Loucy (cell line): Measurements from ENCODE around the gene SPEG.

Experiments used
- EZH2phosphoT487 ChIP-seq: fragments of 200-600 bp; IDR thresholded peaks from 2 replicates; pipeline ENCODE4 v1.6.1; 2018; ENCODE audit warnings: antibody characterized with exemption, mild to moderate bottlenecking, moderate library complexity, borderline replicate concordance
- TF ChIP-seq, protein P1 (sequence below): fragments of 200-600 bp; sonication (generic); conservative IDR thresholded peaks from 2 replicates; pipeline ENCODE4 v1.5.1; 2014; ENCODE audit warnings: mild to moderate bottlenecking, antibody characterized with exemption, low read length

DNA sequence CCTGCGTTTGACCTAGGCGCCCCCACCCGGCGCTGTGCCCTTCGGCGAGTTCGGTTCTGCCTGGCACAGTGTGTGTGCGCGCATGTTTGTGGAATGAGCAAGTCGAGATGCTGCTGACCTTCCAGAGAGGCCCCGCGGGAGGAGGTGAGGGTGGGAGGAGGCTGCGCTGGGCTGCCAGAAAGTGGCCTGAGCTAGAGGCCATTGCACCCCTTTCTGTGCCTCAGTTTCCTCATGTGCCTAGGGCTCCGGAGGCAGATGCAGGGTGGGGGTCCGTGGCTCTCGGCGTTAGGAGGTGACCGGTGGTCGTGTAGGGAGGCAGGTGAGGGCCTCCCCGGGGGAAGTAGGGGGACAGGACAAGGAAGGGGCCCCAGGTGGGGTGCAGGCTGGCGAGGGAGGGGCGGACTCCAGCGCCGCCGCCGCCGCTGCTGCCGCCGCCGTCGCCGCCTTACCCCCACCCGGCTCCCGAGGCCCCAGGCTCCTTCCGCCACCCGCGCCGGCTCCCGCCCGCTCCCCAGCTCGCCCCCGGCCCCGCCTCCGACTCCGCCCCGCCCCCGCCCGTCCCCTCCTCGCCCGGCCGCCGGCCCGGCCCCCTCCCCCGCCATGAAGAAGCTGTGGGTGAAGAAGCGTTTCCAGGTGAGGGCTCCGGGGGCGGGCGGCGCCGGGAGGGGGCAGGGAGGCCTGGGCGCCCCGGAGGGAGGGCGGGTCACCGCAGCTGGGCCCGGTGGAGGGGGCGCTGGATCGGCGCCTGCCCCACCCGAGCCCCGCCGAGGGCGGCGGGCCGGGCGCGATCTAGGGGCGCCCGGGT lies 7.0 kb downstream of the SPEG start:
- TF ChIP-seq, protein P1, sequence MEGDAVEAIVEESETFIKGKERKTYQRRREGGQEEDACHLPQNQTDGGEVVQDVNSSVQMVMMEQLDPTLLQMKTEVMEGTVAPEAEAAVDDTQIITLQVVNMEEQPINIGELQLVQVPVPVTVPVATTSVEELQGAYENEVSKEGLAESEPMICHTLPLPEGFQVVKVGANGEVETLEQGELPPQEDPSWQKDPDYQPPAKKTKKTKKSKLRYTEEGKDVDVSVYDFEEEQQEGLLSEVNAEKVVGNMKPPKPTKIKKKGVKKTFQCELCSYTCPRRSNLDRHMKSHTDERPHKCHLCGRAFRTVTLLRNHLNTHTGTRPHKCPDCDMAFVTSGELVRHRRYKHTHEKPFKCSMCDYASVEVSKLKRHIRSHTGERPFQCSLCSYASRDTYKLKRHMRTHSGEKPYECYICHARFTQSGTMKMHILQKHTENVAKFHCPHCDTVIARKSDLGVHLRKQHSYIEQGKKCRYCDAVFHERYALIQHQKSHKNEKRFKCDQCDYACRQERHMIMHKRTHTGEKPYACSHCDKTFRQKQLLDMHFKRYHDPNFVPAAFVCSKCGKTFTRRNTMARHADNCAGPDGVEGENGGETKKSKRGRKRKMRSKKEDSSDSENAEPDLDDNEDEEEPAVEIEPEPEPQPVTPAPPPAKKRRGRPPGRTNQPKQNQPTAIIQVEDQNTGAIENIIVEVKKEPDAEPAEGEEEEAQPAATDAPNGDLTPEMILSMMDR, result no peak
- TF ChIP-seq EZH2phosphoT487, result no peak
